Trophoblast cell (in vitro differentiated cells and primary cell): ENCODE data around the gene SLX4IP. TPM values are rescaled to one million over a fixed set of nuclear protein-coding genes. Genes with fewer than 3 reads are reported as not detected.

ENCODE experiments used
- DNase-seq, 2 donors: peaks; one replicate each; pipeline ENCODE4 v3.0.0-alpha.2; 2016
- H2AFZ ChIP-seq: 2 replicates; pipeline ENCODE4 v1.6.1; 2013; ENCODE audit warnings: low read length, moderate library complexity, mild to moderate bottlenecking; ENCODE audit not compliant: insufficient read depth, poor library complexity
- H2AK5ac ChIP-seq: 2 replicates; pipeline ENCODE4 v1.6.1; 2013; ENCODE audit warnings: mild to moderate bottlenecking, low read length
- H2BK120ac ChIP-seq: 2 replicates; pipeline ENCODE4 v1.6.1; 2013; ENCODE audit warnings: low read length, mild to moderate bottlenecking, moderate library complexity; ENCODE audit not compliant: insufficient read depth, poor library complexity
- H2BK12ac ChIP-seq: 2 replicates; pipeline ENCODE4 v1.6.1; 2013; ENCODE audit warnings: mild to moderate bottlenecking, low read length, moderate library complexity
- H2BK5ac ChIP-seq: 2 replicates; pipeline ENCODE4 v1.6.1; 2013; ENCODE audit warnings: low read length, low read depth, moderate library complexity, mild to moderate bottlenecking; ENCODE audit not compliant: poor library complexity
- H3K14ac ChIP-seq: 2 replicates; pipeline ENCODE4 v1.6.1; 2013; ENCODE audit warnings: mild to moderate bottlenecking, low read length
- H3K18ac ChIP-seq: 2 replicates; pipeline ENCODE4 v1.6.1; 2013; ENCODE audit warnings: mild to moderate bottlenecking, low read length
- H3K23ac ChIP-seq: 2 replicates; pipeline ENCODE4 v1.6.1; 2013; ENCODE audit warnings: low read length
- H3K27ac ChIP-seq: 2 replicates; pipeline ENCODE4 v1.5.1; 2013; ENCODE audit warnings: low read depth, mild to moderate bottlenecking, inconsistent platforms, low read length, moderate library complexity
- H3K27me3 ChIP-seq: 2 replicates; pipeline ENCODE4 v1.6.1; 2013; ENCODE audit warnings: inconsistent platforms, mild to moderate bottlenecking, low read length, moderate library complexity; ENCODE audit not compliant: insufficient read depth
- H3K36me3 ChIP-seq, 2 experiments: 1 replicate in 1 of 2; 2 replicates in 1 of 2; pipeline ENCODE4 v1.6.1; 2013; ENCODE audit warnings: low read length in 2 of 2, mild to moderate bottlenecking in 2 of 2, moderate library complexity in 1 of 2; ENCODE audit not compliant: insufficient read depth in 2 of 2, control insufficient read depth in 1 of 2
- H3K4ac ChIP-seq: 2 replicates; pipeline ENCODE4 v1.6.1; 2013; ENCODE audit warnings: low read depth, mild to moderate bottlenecking, low read length, moderate library complexity
- H3K4me1 ChIP-seq, 2 experiments: 1 replicate in 1 of 2; 2 replicates in 1 of 2; pipeline ENCODE4 v1.6.1; 2013; ENCODE audit warnings: low read length in 2 of 2, mild to moderate bottlenecking in 2 of 2, moderate library complexity in 1 of 2; ENCODE audit not compliant: insufficient read depth in 2 of 2, control insufficient read depth in 1 of 2
- H3K4me2 ChIP-seq: 2 replicates; pipeline ENCODE4 v1.6.1; 2013; ENCODE audit warnings: inconsistent platforms, mild to moderate bottlenecking, low read length, moderate library complexity
- H3K4me3 ChIP-seq: 2 replicates; pipeline ENCODE4 v1.5.1; 2013; ENCODE audit warnings: mild to moderate bottlenecking, low read depth, low read length, inconsistent platforms
- H3K79me1 ChIP-seq: one replicate; pipeline ENCODE4 v1.6.1; 2013; ENCODE audit warnings: low read length
- H3K79me2 ChIP-seq: 2 replicates; pipeline ENCODE4 v1.6.1; 2013; ENCODE audit warnings: low read length, mild to moderate bottlenecking; ENCODE audit not compliant: control insufficient read depth, insufficient read depth, poor library complexity
- H3K9ac ChIP-seq: 2 replicates; pipeline ENCODE4 v1.6.1; 2013; ENCODE audit warnings: mild to moderate bottlenecking, low read length
- H3K9me3 ChIP-seq: 2 replicates; pipeline ENCODE4 v1.6.1; 2013; ENCODE audit warnings: low read depth, mild to moderate bottlenecking, control low read depth, inconsistent platforms, low read length; ENCODE audit not compliant: insufficient read depth
- H4K12ac ChIP-seq: 2 replicates; pipeline ENCODE4 v1.6.1; 2013; ENCODE audit warnings: low read depth, mild to moderate bottlenecking, low read length, moderate library complexity
- H4K8ac ChIP-seq: 2 replicates; pipeline ENCODE4 v1.6.1; 2013; ENCODE audit warnings: low read depth, mild to moderate bottlenecking, low read length, moderate library complexity
- H4K91ac ChIP-seq: one replicate; pipeline ENCODE4 v1.6.1; 2013; ENCODE audit warnings: low read depth, mild to moderate bottlenecking, low read length, moderate library complexity
- WGBS: extraction: QIAGEN DNeasy Blood & Tissue Kit; methylation state at CpG from one replicate; pipeline ENCODE4 v1.1.7; 2013; ENCODE audit warnings: missing lambda C conversion rate; ENCODE audit not compliant: insufficient read length, insufficient coverage; ENCODE audit errors: extremely low coverage; 5-methylcytosine and 5-hydroxymethylcytosine counted together
- polyA plus RNA-seq: library from polyadenylated mRNA; stranded (reverse); fragments of 200-250 nt; gene quantifications from 2 replicates; pipeline ENCODE4 v1.2.3, GENCODE V29; 2013

Gene SLX4IP
- 2.7 and 3.0 TPM in 2 replicates for polyA plus RNA-seq

DNA sequence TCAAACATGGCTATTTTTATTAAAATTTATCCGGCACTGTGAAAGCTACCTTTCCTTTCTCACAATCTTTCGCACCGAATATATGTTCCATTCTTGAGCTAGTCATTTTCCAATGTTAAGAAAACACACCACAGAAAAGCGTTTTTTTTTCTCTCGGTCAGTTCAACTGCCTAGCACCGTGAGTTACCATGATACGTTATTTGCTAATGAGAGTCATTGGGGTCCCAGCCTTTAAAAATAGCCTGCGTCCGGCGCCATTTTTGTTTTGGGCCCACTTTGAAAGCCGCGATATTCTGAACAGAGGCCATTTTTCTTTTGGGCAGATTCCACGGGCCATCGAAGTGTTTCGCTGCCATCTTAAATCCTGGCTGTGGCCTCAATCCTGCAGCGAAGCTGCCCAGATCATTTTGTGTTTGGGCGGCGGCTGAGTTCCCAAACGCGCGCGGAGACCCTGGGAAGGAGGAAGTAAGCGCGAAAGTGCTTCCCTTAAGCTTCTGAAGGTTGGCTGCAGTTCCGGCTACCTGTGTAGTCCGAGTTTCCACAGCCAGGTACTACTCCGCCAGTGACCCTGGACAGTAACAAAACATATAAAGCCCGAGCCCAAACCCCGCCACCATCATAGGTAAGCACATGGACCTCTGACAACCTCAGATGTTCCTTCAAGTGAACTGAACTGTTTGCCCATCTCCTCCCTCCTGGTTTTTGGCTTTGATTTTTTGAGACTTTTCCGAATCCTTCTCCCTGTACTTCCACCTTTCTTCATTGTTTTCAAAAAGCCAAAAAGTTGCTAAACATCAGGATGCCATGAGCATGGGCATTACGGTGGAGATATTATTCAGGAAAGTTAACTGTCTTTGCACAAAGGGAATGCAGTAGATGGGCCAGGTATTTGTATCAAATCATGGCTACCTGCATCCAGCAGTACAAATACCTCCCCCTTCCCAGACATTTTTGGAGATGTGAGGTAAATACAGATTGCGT, at the start of gene SLX4IP:
TSS of gene SLX4IP (plus strand) at position 474 of the 981 bp plus-strand sequence. CDS start 22,900 bp downstream, outside the sequence.
- H2BK120ac ChIP-seq = peak within 1 kb of the TSS; percentile 2
- H3K14ac ChIP-seq = peak within 1 kb of the TSS; percentile 13
- WGBS = no CpG with 5 or more reads among the region's 32 CpGs
- peak within 1 kb of the TSS; percentile 48 for H2BK5ac ChIP-seq
- peak within 1 kb of the TSS; percentile 87 for H3K4me3 ChIP-seq
- no peaks in the 10 kb centered on the region for H3K27me3 ChIP-seq
- peak within 1 kb of the TSS; percentile 64 for H3K9ac ChIP-seq
- peak; percentile 94 to 99 for DNase-seq
- peak within 1 kb of the TSS; percentile 53 for H3K4ac ChIP-seq
- peak within 1 kb of the TSS; percentile 64 for H3K4me2 ChIP-seq
- H2AFZ ChIP-seq = peak within 1 kb of the TSS; percentile 7
- H3K79me1 ChIP-seq = peaks cover 9% of the 10 kb centered on the region
- H3K4me1 ChIP-seq = peaks cover 4% of the 10 kb centered on the region in 2 experiments
- peak within 1 kb of the TSS; percentile 72 for H4K8ac ChIP-seq
- peak within 1 kb of the TSS; percentile 17 for H4K12ac ChIP-seq
- H3K79me2 ChIP-seq = peaks cover 7% of the 10 kb centered on the region
- H3K18ac ChIP-seq = peak within 1 kb of the TSS; percentile 7
- H3K36me3 ChIP-seq = no peaks in the 10 kb centered on the region
- no peak within 1 kb of the TSS for H3K23ac ChIP-seq
- H3K27ac ChIP-seq = peak within 1 kb of the TSS; percentile 89
- H4K91ac ChIP-seq = peak within 1 kb of the TSS; percentile 33
- H2AK5ac ChIP-seq = no peak within 1 kb of the TSS
- no peak within 1 kb of the TSS for H2BK12ac ChIP-seq
- H3K9me3 ChIP-seq = no peaks in the 10 kb centered on the region

DNA sequence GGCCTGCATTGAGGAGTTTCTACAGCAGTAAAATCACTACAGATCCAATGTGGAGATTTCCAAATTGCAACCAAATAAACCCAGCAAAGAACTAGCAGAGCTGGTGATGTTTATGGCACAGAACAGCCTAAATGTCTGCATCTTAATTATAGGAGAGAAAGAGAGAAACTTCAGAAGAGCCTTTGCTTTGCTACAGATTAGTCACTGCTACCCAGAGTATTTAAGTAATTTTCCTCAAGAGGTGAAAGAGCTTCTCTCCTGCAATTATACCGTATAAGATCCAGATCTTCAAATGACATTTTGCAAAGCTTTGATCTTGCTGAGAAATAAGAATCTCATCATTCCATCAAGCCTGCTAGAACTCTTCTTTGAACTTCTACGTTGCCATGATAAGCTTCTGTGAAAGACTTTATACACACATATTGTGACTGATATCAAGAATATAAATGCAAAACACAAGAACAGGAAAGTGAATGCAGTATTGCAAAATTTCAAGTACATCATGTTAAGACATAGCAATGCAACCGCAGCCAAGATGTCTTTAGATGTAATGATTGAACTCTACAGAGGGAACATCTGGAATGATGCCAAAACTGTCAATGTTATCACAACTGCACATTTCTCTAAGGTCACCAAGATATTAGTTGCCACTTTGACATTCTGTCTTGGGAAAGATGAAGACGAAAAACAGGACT, 49.1 kb upstream of the SLX4IP start:
- Histone ChIP-seq H3K23ac (no peak overlapping the region), H3K9me3 (peaks cover 1% of the 10 kb centered on the region), H3K18ac (no peak overlapping the region), H2BK12ac (no peak overlapping the region), H3K36me3 (no peaks in the 10 kb centered on the region), H3K4me3 (no peak overlapping the region), H3K4me2 (no peak overlapping the region), H3K4ac (no peak overlapping the region), H2BK5ac (no peak overlapping the region), H3K79me1 (peaks cover 5% of the 10 kb centered on the region), H4K12ac (no peak overlapping the region), H3K27ac (no peak overlapping the region), H4K91ac (no peak overlapping the region), H2AFZ (no peak overlapping the region), H2BK120ac (peak overlapping the region; percentile 60), H2AK5ac (no peak overlapping the region), H3K79me2 (no peaks in the 10 kb centered on the region), H3K9ac (no peak overlapping the region), H3K4me1 (peaks cover 2 to 3% of the 10 kb centered on the region in 2 experiments), H4K8ac (no peak overlapping the region), H3K14ac (no peak overlapping the region), H3K27me3 (no peaks in the 10 kb centered on the region)
- no peak for DNase-seq
- no CpG with 5 or more reads among the region's 4 CpGs for WGBS

GRCh38 chr20:10387686-10388085, 47.4 kb upstream of the SLX4IP start:
- no peak overlapping the region for H4K8ac ChIP-seq
- H3K4me3 ChIP-seq = no peak overlapping the region
- H4K91ac ChIP-seq = no peak overlapping the region
- H3K27me3 ChIP-seq = no peaks in the 10 kb centered on the region
- H2BK5ac ChIP-seq = no peak overlapping the region
- H3K14ac ChIP-seq = no peak overlapping the region
- H3K4ac ChIP-seq = no peak overlapping the region
- peaks cover 2 to 3% of the 10 kb centered on the region in 2 experiments for H3K4me1 ChIP-seq
- no peaks in the 10 kb centered on the region for H3K79me2 ChIP-seq
- H3K23ac ChIP-seq = no peak overlapping the region
- H3K18ac ChIP-seq = no peak overlapping the region
- H3K79me1 ChIP-seq = peaks cover 5% of the 10 kb centered on the region
- no peak overlapping the region for H3K9ac ChIP-seq
- H2BK12ac ChIP-seq = no peak overlapping the region
- H3K27ac ChIP-seq = no peak overlapping the region
- no CpG with 5 or more reads among the region's 4 CpGs for WGBS
- H2AFZ ChIP-seq = no peak overlapping the region
- H4K12ac ChIP-seq = no peak overlapping the region
- no peak for DNase-seq
- no peak overlapping the region for H3K4me2 ChIP-seq
- no peak overlapping the region for H2BK120ac ChIP-seq
- H3K36me3 ChIP-seq = no peaks in the 10 kb centered on the region
- peaks cover 1% of the 10 kb centered on the region for H3K9me3 ChIP-seq
- no peak overlapping the region for H2AK5ac ChIP-seq

GRCh38 chr20:10388597-10388996, 46.5 kb upstream of the SLX4IP start:
- H3K18ac ChIP-seq = no peak overlapping the region
- peaks cover 5% of the 10 kb centered on the region for H3K79me1 ChIP-seq
- H2BK12ac ChIP-seq = peak overlapping the region; percentile 23
- H2BK5ac ChIP-seq = peak overlapping the region; percentile 50
- H3K4me2 ChIP-seq = no peak overlapping the region
- peaks cover 1% of the 10 kb centered on the region for H3K9me3 ChIP-seq
- H3K14ac ChIP-seq = peak overlapping the region; percentile 56
- no peaks in the 10 kb centered on the region for H3K36me3 ChIP-seq
- H3K79me2 ChIP-seq = no peaks in the 10 kb centered on the region
- no peak overlapping the region for H3K23ac ChIP-seq
- peak overlapping the region; percentile 43 for H4K8ac ChIP-seq
- H3K27me3 ChIP-seq = no peaks in the 10 kb centered on the region
- no peak overlapping the region for H3K4ac ChIP-seq
- no peak for DNase-seq
- H3K27ac ChIP-seq = peak overlapping the region; percentile 48
- no peak overlapping the region for H3K4me3 ChIP-seq
- no peak overlapping the region for H3K9ac ChIP-seq
- no peak overlapping the region for H4K12ac ChIP-seq
- WGBS = no CpG with 5 or more reads among the region's 4 CpGs
- peak overlapping the region; percentile 11 for H2AFZ ChIP-seq
- H3K4me1 ChIP-seq = peaks cover 2 to 3% of the 10 kb centered on the region in 2 experiments
- peak overlapping the region; percentile 92 for H2BK120ac ChIP-seq
- no peak overlapping the region for H2AK5ac ChIP-seq
- peak overlapping the region; percentile 59 for H4K91ac ChIP-seq
